Ascending aorta (tissue), 2 donors: Measurements from ENCODE around the gene TESPA1. TPM values are rescaled to one million over a fixed set of nuclear protein-coding genes. Genes with fewer than 3 reads are reported as not detected.

ENCODE experiments used
- DNase-seq, 2 donors: peaks; one replicate each; pipeline ENCODE4 v3.0.0-alpha.2; 2019; ENCODE audit warnings: low spot score in 2 of 2
- H3K27ac ChIP-seq, 2 donors: fragments of 200-600 bp; sonication (generic); one replicate each; pipeline ENCODE4 v1.5.1; 2016 to 2017; ENCODE audit warnings: mild to moderate bottlenecking in 1 of 2
- H3K27me3 ChIP-seq: fragments of 200-600 bp; sonication (generic); one replicate; pipeline ENCODE4 v1.5.1; 2017
- H3K36me3 ChIP-seq, 2 donors: fragments of 200-600 bp; sonication (generic); one replicate each; pipeline ENCODE4 v1.5.1; 2016
- H3K4me1 ChIP-seq, 2 donors: fragments of 200-600 bp; sonication (generic); one replicate each; pipeline ENCODE4 v1.5.1; 2016 to 2017; ENCODE audit warnings: mild to moderate bottlenecking in 1 of 2
- H3K4me3 ChIP-seq, 2 donors: fragments of 200-600 bp; sonication (generic); one replicate each; pipeline ENCODE4 v1.5.1; 2016 to 2017; ENCODE audit warnings: mild to moderate bottlenecking in 1 of 2
- H3K9me3 ChIP-seq, 2 donors: fragments of 200-600 bp; sonication (generic); one replicate each; pipeline ENCODE4 v1.5.1; 2016
- intact Hi-C: fragments of 100-400 bp; cut with DNase I; formaldehyde crosslinking; loops from one replicate; pipeline ENCODE4 v1.15.1; 2023
- total RNA-seq: library from RNA; depleted of rRNA; stranded (reverse); fragments of >200 nt; gene quantifications from one replicate; pipeline ENCODE4 v1.1.0, GENCODE V29; 2016
- TF ChIP-seq, protein P1 (sequence below), 3 experiments: fragments of 200-600 bp in 2 of 3; fragments of 450-650 bp in 1 of 3; sonication (generic) in 2 of 3; IDR thresholded peaks; one replicate each; pipeline ENCODE4 v1.5.1; 2016 to 2019; ENCODE audit warnings: antibody characterized with exemption in 3 of 3, mild to moderate bottlenecking in 1 of 3, moderate library complexity in 1 of 3

The TESPA1 gene
- total RNA-seq, 1 donor from 2014 or later, result not detected

DNA sequence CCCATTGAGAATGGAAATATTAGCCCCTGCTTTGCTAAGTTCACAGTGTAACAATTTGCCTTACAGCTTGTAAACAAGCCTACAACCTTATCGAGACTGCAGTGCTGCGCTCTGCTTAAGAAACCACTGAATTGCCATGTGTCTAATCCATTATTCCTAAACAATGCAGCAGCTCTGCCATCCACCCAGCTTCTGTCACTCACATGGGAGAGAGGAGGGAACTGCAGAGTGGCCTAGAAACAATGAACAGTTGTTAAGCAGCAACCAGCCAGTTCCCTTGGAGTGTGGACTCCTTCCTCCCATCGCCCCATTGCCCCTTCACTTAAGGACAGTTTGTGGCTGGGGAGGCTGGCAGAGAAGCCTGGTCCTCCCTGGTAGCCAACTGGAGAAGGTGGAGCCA lies 42.9 kb downstream of the TESPA1 start:
- H3K4me1 ChIP-seq, result no peaks in the 10 kb centered on the region
- no peak overlapping the region for H3K27ac ChIP-seq
- no peaks in the 10 kb centered on the region for H3K36me3 ChIP-seq
- no peak for DNase-seq
- no peak overlapping the region for H3K4me3 ChIP-seq
- no peaks in the 10 kb centered on the region for H3K9me3 ChIP-seq
- H3K27me3 ChIP-seq, result no peaks in the 10 kb centered on the region
- TF ChIP-seq, protein P1, sequence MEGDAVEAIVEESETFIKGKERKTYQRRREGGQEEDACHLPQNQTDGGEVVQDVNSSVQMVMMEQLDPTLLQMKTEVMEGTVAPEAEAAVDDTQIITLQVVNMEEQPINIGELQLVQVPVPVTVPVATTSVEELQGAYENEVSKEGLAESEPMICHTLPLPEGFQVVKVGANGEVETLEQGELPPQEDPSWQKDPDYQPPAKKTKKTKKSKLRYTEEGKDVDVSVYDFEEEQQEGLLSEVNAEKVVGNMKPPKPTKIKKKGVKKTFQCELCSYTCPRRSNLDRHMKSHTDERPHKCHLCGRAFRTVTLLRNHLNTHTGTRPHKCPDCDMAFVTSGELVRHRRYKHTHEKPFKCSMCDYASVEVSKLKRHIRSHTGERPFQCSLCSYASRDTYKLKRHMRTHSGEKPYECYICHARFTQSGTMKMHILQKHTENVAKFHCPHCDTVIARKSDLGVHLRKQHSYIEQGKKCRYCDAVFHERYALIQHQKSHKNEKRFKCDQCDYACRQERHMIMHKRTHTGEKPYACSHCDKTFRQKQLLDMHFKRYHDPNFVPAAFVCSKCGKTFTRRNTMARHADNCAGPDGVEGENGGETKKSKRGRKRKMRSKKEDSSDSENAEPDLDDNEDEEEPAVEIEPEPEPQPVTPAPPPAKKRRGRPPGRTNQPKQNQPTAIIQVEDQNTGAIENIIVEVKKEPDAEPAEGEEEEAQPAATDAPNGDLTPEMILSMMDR (IDR thresholded peaks at IDR 0.05), result no peak
- intact Hi-C loops, result no loop called here

DNA sequence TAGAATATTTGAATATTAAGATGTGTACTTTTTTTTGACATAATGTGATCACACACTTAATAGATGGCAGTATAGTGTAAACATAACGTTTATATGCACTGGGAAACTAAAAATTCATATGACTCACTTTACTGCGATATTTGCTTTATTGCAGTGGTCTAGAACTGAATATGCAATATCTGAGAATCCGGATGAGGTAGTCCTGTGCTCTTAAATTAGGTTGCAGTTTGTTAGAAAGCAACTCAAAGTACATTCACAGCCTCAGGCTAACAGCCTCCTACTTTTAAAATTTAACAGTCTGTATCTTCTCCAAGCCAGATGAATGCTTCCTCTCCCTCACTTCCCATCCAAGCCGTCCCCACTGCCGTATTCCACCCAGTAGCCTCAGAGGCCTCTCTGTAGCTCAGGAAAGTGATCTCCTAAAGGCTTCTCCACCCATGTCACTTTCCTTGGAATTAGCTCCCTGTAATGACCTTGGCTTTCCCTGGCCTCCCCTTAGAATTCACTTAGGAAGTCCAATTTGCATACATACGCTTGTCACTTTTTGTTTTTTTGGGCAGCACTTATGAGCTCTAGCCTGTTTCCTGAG lies 43.7 kb downstream of the TESPA1 start:
- TF ChIP-seq, protein P1 (IDR thresholded peaks at IDR 0.05), result no peak
- H3K4me1 ChIP-seq, result no peaks in the 10 kb centered on the region
- no peaks in the 10 kb centered on the region for H3K9me3 ChIP-seq
- no peaks in the 10 kb centered on the region for H3K36me3 ChIP-seq
- no peak overlapping the region for H3K27ac ChIP-seq
- no peaks in the 10 kb centered on the region for H3K27me3 ChIP-seq
- no peak overlapping the region for H3K4me3 ChIP-seq
- no peak for DNase-seq
- intact Hi-C loops, result no loop called here

DNA sequence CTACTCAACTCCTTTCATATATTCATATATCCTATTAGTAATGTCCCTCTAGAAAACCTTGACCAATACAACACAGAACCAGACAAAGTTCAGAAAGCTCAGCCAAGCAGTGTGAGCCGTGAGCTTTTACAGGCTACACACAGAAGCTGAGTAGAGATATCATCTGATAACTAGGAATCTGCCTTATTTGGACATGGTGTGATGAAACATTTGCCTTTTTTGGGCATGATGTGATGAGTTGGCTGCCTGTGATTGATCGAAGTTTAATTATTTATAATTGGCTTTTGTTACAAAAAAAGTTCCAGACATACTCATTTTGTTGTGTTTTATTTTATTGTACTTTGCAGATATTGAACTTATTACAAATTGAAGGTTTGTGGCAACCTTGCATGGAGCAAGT lies 46.6 kb downstream of the TESPA1 start:
- H3K4me1 ChIP-seq, result no peaks in the 10 kb centered on the region
- no peaks in the 10 kb centered on the region for H3K36me3 ChIP-seq
- H3K9me3 ChIP-seq, result no peaks in the 10 kb centered on the region
- no peak for DNase-seq
- no peaks in the 10 kb centered on the region for H3K27me3 ChIP-seq
- no peak overlapping the region for H3K4me3 ChIP-seq
- TF ChIP-seq, protein P1 (IDR thresholded peaks at IDR 0.05), result no peak
- intact Hi-C loops, result no loop called here
- no peak overlapping the region for H3K27ac ChIP-seq

DNA sequence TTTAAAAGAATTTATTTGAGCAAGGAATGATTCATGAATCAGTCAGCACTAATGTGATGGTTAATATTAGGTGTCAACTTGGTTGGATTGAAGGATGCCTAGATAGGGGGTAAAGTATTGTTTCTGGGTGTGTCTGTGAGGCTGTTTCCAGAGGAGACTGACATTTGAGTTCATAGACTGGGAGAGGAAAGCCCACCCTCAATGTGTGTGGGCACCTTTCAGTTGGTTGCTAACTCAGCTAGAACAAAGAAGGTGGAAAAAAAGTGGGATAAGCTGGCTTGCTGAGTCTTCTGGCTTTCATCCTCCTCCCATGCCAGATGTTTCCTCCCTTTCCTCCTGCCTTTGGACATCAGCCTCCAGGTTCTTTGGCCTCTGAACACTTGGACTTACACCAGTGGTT lies 47.2 kb downstream of the TESPA1 start:
- Histone ChIP-seq H3K9me3 (no peaks in the 10 kb centered on the region), H3K36me3 (no peaks in the 10 kb centered on the region), H3K4me3 (no peak overlapping the region), H3K4me1 (no peaks in the 10 kb centered on the region), H3K27ac (no peak overlapping the region), H3K27me3 (no peaks in the 10 kb centered on the region)
- TF ChIP-seq, protein P1 (IDR thresholded peaks at IDR 0.05), result no peak
- intact Hi-C loops, result no loop called here
- DNase-seq, result no peak

DNA sequence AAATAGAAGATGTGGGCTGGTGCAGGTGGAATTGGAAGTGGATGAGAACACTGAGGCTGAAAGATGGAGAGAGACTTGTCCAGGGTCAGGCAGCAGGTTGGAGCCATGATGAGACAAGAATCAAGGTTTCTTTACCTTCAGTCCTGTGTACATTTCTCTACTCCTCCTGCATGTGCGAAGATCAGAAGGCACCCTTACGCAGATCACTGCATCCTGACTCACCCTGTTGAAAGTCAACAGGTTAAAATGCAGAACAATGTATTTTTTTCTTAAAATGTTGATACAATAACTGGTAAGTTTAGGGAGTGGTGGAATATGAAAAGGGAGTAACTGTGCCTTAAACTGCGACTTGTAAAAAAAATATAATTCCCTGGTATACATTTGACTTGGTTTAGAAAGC lies 47.8 kb downstream of the TESPA1 start:
- no peaks in the 10 kb centered on the region for H3K4me1 ChIP-seq

More for the DNA sequence above, 47.8 kb downstream of the TESPA1 start:
- H3K9me3 ChIP-seq, result no peaks in the 10 kb centered on the region
- no peaks in the 10 kb centered on the region for H3K36me3 ChIP-seq
- no peak for DNase-seq
- intact Hi-C loops, result no loop called here
- H3K27ac ChIP-seq, result no peak overlapping the region
- no peak overlapping the region for H3K4me3 ChIP-seq
- no peaks in the 10 kb centered on the region for H3K27me3 ChIP-seq
- TF ChIP-seq, protein P1 (IDR thresholded peaks at IDR 0.05), result no peak
